CD1c-positive myeloid dendritic cell (primary cell): ENCODE measurements around the gene PCK1.

Experiments
- DNase-seq: peaks from one replicate; pipeline ENCODE4 v3.0.0-alpha.2; 2016; ENCODE audit errors: extremely low spot score

The PCK1 gene

GRCh38 chr20:57603120-57603519, 42.2 kb downstream of the PCK1 start:
- DNase-seq = no peak

- DNase-seq = no peak
Measured at GRCh38 chr20:57605045-57605444, 44.1 kb downstream of the PCK1 start.

- DNase-seq = no peak
Measured at GRCh38 chr20:57605878-57606277, 45.0 kb downstream of the PCK1 start.

GRCh38 chr20:57608516-57608915, 47.6 kb downstream of the PCK1 start:
- no peak for DNase-seq

- no peak for DNase-seq
Measured at GRCh38 chr20:57609086-57609841, 48.4 kb downstream of the PCK1 start.

GRCh38 chr20:57609842-57610167, 48.9 kb downstream of the PCK1 start:
- DNase-seq = no peak

- no peak for DNase-seq
Measured at GRCh38 chr20:57610261-57610952, 49.5 kb downstream of the PCK1 start.

GRCh38 chr20:57611586-57612311, 50.8 kb downstream of the PCK1 start:
- no peak for DNase-seq

- no peak for DNase-seq
Measured at GRCh38 chr20:57612436-57612835, 51.5 kb downstream of the PCK1 start.

GRCh38 chr20:57612916-57613315, 52.0 kb downstream of the PCK1 start:
- DNase-seq = no peak

GRCh38 chr20:57613481-57613921, 52.6 kb downstream of the PCK1 start:
- DNase-seq = no peak

- no peak for DNase-seq
Measured at GRCh38 chr20:57614490-57615444, 53.9 kb downstream of the PCK1 start.

- DNase-seq = no peak
Measured at GRCh38 chr20:57615445-57615811, 54.5 kb downstream of the PCK1 start.

- no peak for DNase-seq
Measured at GRCh38 chr20:57616143-57616951, 55.4 kb downstream of the PCK1 start.

GRCh38 chr20:57617079-57617795, 56.3 kb downstream of the PCK1 start:
- no peak for DNase-seq
